ENCODE data around the gene AURKAIP1.

Gene AURKAIP1

GRCh38 chr1:1333551-1334241, 41.3 kb downstream of the AURKAIP1 start:
- no peak for DNase-seq (ENCODE audit: low read depth in 2 of 2)

GRCh38 chr1:1332774-1333480, 42.1 kb downstream of the AURKAIP1 start:
- DNase-seq (ENCODE audit: low read depth in 2 of 2): no peak

- DNase-seq (ENCODE audit: low read depth in 2 of 2): no peak
Measured at GRCh38 chr1:1332031-1332755, 42.8 kb downstream of the AURKAIP1 start.

GRCh38 chr1:1331068-1331965, 43.7 kb downstream of the AURKAIP1 start, which contains the start of gene TAS1R3:
TSS of gene TAS1R3 (plus strand) at chr1:1331280. CDS start at chr1:1331346, 66 bp downstream.
- DNase-seq (ENCODE audit: low read depth in 2 of 2): no peak

DNA sequence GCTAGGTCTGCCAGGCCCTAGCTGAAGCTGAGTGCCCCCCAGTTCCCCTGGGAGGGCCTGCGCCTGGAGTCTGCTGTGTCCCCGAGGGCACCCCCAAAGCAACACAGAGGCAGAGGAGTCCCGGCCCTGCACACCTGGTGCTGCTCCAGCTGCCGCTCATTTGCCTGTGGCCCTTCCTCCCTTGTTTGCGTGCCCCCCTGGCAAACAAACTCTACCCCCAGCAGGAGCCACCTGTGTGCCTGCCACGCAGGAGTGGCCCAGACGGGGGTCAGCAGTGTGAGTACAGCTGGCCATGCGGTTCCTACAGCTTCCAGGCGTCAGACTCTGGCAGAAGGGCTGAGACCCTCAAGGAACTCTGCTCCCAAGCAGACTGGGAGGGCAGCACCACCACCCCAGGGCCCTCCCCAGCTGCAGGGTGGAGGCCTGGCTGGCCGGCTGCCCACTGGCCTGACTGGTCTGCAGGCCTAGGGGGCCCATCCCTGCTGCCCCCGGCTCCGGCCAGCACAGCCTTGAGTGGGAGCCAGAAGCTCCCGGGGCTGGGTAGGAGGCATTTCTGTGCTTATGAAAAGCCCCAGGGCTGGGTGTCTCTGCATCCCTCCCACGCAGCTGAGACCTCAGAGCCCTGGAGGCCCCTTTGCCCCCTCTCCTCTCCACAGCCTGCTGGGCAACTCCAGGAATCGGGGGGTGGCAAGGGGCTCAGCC, 44.5 kb downstream of the AURKAIP1 start:
- DNase-seq (ENCODE audit: low read depth in 2 of 2): no peak

- DNase-seq (ENCODE audit: low read depth in 2 of 2): no peak
Measured at GRCh38 chr1:1329304-1330210, 45.5 kb downstream of the AURKAIP1 start.

GRCh38 chr1:1328254-1328653, 46.8 kb downstream of the AURKAIP1 start:
- no peak for DNase-seq (ENCODE audit: low read depth in 2 of 2)

- no peak for DNase-seq (ENCODE audit: low read depth in 2 of 2)
Measured at GRCh38 chr1:1327291-1327690, 47.7 kb downstream of the AURKAIP1 start.

DNA sequence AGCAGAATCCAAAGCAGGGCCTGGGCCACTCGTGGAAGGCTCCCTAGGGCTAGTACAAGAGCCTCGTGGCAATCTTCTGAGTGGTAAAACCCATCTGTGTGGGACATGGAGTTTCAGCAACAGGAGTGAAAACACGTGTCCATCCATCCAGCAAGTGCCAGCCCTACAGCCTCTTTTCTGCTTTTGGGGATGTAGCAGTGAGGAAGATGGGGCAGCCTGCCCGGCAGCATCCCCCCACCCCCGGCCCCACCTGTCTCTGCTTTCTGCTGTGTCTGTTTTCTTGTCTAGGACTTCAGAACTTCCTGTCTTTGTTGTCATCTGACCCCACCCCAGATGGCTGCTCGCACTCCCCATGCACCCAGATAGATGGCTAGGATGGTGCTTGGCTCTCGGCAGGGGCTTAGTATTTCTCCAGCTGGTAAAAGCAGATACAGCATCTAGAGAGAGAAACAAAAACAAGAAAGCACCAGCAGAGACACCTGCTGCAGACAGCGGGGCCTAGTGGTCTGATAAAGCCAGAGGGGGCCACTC, 48.9 kb downstream of the AURKAIP1 start:
- no peak for DNase-seq (ENCODE audit: low read depth in 2 of 2)

GRCh38 chr1:1325288-1326074, 49.5 kb downstream of the AURKAIP1 start:
- no peak for DNase-seq (ENCODE audit: low read depth in 2 of 2)

GRCh38 chr1:1324524-1325287, 50.3 kb downstream of the AURKAIP1 start, which contains the start of the genes CPTP and INTS11:
TSS of gene CPTP (plus strand) at chr1:1324802. CDS start at chr1:1326911, 2,109 bp downstream.
TSS of gene INTS11 (minus strand) at chr1:1324660. CDS start at chr1:1324608, 52 bp downstream.
- DNase-seq (ENCODE audit: low read depth in 2 of 2): peak; percentile 95

DNA sequence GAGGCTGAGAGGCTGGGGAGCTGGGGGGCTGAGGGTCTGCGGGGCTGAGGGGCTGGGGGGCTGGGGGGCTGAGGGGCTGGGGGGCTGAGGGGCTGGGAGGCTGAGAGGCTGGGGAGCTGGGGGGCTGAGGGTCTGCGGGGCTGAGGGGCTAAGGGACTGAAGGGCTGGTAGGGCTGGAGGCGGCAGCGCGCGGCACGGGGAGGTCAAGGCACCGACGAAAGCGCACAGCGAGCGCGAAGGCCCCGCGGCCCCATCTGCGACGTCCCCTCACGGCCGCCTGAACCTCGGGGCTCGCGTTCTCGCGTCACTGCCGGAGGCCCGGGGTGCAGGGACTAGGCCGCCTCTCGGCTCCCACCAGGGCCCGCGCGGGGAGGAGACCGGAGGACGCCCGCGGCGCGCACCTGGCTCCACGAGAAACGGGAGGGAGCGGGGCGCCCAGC, 50.9 kb downstream of the AURKAIP1 start:
- no peak for DNase-seq (ENCODE audit: low read depth in 2 of 2)

Data from stimulated activated CD4-positive, alpha-beta T cell treated with anti-CD3 and anti-CD28 coated beads, Interleukin-1b, Interleukin-23, amount 100 ng/mL, for 4 hours (primary cell).